HG02798 (cell line): ENCODE results near the gene PARP16.

Experiments used
- ATAC-seq: cut with Tn5 transposase; IDR thresholded peaks from one replicate; pipeline ENCODE4 v1.9.1; 2021; ENCODE audit warnings: mild to moderate bottlenecking; ENCODE audit not compliant: unreplicated experiment, poor library complexity

The PARP16 gene

DNA sequence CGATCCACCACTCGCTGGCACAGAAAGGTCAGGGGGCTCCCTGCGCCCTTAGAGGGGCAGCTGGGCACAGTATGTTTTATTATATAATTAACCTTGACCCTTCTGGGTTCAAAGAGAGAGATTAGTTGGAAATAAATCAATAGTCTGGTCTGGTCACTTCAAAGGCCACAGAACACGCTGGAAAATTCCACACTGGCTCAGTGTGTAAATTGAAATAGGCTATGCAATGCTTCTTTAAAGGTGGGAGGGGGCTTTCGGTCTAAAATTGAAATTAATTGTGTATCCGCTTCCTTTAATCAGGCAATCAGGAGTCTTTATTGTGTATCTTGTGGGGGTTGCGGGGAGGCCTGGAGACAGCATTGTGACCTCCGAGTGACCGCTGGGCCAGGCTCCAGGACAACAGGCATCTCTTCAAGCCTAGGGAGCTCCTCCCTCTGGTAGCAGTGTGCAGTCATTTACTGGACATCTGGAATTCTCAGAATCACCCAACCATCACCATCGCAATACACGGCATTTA lies 25.8 kb upstream of the PARP16 start:
- no peak for ATAC-seq

DNA sequence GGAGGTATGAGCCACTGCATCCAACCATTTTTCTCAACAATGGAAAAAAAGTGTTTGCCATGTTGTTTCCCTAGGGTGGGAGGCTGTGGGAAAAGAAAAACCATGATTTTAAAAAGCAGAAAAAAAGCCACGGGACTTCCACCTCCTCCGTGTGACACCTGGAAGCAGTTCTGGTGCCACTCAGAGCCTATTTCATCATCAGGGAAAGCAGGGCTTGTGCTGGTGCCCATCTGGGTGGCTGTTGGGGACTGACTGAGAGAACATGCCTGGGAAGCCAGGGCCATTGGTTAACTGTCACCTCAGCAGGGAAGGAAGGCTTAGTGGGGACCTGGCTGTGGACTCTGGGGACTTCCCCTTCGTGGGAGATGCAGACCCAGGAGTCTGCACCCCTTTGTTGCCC lies 25.1 kb upstream of the PARP16 start:
- ATAC-seq = no peak

DNA sequence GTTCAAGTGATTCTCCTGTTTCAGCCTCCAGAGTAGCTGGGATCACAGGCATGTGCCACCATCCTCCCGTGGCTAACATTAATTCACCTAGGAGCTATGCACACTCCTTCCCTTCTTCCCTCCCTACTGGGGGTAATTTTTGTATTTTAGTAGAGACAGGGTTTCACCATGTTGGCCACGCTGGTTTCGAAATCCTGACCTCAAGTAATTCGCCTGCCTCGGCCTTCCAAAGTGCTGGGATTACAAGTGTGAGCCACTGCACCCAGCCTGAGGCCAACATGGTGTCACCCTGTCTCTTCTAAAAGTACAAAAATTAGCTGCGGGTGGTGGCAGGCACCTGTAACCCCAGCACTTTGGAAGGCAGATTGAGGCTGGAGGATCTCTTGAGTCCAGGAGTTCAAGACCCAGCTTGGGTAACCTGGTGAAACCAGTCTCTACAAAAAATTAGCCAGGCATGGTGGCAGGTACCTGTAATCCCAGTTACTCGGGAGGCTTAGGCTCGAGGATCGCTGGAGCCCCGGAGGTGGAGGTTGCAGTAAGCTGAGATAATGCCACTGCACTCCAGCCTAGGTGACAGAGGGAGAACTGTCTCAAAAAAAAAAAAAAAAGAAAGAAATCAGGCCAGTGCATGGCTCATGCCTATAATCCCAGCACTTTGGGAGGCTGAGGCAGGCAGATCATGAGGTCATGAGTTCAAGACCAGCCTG lies 23.9 kb upstream of the PARP16 start:
- no peak for ATAC-seq

- no peak for ATAC-seq
These were observed 23.3 kb upstream of the PARP16 start for GRCh38 chr15:65309882-65310418.

DNA sequence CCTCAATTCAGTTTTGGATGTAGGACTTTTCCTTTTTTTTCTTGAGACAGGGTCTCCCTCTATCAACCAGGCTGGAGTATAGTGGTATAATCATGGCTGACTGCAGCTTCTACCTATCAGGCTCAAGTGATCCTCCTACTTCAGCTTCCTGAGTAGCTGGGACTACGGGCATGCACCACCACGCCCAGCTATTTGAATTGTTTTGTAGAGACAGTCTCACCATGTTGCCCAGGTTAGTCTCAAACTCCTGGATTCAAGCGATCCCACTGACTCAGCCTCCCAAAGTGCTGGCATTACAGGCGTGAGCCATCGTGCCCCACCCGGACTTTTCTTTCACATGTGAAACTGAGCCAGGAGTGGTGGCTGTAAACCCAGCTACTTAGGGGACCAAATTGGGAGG lies 21.3 kb upstream of the PARP16 start:
- ATAC-seq = no peak

DNA sequence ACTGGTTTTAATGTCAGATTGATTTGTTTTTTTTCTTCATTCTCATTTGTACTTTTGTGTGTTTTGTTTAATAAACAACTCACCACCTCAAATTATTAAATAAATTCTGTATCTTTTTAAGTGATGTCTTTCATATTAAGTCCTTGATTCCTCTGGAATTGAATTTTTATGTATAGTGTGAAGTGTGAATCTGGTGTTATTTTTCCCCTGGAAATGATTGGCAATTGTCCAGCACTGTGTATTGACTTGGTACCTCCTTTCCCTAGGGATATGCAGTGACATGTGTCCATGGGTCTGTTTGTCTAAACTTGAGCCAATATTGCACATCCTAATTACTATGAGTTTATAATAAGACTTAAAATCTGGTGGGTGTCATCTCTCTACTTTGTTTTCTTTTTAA lies 19.9 kb upstream of the PARP16 start:
- ATAC-seq = no peak

- ATAC-seq = no peak
These were observed 19.1 kb upstream of the PARP16 start for GRCh38 chr15:65305776-65306175.

DNA sequence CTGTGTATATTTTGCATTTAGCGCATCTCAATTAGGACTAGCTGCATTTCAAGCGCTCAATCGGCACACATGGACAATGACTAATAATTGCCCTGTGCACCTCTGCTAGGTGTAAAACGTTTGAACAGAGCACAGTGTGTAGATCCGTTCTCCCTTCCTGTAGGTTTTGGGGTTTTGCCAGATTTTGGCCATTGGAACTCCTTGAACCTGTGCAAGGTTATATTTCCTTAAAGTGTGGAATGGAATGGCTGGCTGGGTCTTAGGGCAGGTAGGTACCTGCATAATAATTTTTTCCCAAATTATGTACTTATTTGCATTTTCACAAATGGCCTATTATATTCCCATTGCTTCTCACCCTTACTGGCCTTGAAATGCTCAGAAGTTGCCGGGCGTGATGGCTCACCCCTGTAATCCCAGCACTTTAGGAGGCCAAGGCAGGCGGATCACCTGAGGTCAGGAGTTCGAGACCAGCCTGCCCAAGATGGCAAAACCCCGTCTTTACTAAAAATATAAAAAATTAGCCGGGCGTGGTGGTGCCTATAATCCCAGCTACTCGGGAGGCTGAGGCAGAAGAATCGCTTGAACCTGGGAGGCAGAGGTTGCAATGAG lies 18.6 kb upstream of the PARP16 start:
- ATAC-seq = peak; percentile 39

DNA sequence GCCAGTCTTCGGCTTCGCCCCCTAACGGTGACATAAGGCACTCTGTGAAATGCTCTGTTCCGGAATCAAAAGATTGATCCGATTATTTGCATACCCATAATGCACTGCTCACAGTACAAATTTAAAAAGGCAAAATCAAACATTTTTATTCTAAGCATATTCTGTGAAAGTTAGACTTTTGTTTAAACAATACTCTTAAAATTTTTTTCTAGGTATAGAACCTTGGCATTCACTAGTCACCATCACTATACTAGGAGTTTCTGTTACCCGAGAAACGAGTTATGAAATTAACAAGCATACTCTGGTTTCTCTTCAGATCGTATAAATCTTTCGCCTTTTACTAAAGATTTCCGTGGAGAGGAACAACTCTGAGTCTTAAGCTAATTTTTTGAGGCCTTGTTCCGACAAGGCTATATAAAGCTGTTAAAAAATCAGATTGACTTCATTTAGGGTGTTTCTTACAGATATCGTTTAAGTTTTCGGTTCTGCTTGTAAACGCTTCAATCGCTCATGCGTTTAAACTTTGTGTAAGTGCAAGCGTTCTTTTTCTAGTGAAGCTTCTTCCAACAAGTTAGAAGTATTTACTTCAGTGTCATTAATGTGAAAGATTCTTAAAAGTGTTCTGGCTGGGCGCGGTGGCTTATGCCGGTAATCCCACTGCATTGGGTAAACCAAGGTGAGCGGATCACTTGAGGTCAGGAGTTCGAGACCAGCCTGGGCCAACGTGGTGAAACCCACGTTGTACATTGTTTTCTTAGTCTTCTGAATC lies 17.9 kb upstream of the PARP16 start, which contains the start of gene RNU5B-1:
Gene RNU5B-1 (plus strand): TSS at position 297 of the 769 bp plus-strand sequence.
- ATAC-seq = peak; percentile 66

DNA sequence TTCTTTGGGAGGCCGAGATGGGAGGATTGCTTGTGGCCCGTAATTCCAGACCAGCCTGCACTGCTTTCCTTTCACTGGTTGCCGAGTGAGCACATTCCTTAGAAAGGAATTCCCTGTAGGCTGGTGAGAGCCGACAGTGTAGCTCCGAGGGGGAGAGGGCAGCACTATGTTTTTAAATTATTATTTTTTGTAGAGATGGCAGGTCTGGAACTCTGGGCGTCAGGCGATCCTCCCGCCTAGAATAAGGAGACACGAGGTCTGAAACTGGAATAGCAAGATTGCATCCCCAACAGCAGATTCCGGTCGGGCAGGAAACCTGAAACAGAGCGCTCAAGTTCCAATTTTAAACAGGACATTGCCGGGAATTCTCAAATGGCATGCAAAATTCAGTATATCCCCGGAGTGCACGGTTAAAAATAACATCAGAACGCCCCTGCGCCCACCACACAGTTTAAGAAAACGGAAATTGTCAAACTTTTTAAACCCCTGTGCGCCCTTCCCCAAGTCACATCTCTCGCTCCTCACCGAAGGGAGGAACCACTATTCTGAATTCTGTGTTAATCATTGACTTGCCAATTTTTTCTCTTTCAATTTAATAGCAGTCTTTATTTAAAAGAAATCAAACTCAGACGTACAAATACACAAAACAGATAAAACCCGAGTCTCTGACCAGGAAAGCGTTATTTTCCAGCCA lies 17.2 kb upstream of the PARP16 start:
- peak; percentile 8 for ATAC-seq

- ATAC-seq = no peak
These were observed 15.4 kb upstream of the PARP16 start for GRCh38 chr15:65302061-65302460.

DNA sequence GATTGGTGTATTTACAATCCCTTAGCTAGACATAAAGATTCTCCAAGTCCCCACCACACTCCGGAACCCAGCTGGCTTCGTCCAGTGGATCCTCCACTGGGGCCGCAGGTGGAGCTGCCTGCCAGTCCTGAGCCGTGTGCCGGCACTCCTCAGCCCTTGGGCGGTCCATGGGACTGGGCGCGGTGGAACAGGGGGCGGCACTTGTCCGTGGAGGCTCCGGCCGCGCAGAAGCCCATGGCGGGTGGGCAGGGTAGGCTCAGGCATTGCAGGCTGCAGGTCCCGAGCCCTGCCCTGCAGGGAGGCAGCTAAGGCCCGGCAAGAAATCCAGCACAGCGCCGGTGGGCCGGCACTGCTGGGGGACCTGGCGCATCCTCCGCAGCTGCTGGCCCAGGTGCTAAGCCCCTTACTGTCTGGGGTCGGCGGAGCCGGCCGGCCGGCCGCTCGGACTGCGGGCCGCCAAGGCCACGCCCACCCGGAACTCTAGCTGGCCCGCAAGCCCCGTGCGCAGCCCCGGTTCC lies 14.3 kb upstream of the PARP16 start:
- no peak for ATAC-seq

GRCh38 chr15:65298731-65299130 lies 12.0 kb upstream of the PARP16 start:
- ATAC-seq = no peak

DNA sequence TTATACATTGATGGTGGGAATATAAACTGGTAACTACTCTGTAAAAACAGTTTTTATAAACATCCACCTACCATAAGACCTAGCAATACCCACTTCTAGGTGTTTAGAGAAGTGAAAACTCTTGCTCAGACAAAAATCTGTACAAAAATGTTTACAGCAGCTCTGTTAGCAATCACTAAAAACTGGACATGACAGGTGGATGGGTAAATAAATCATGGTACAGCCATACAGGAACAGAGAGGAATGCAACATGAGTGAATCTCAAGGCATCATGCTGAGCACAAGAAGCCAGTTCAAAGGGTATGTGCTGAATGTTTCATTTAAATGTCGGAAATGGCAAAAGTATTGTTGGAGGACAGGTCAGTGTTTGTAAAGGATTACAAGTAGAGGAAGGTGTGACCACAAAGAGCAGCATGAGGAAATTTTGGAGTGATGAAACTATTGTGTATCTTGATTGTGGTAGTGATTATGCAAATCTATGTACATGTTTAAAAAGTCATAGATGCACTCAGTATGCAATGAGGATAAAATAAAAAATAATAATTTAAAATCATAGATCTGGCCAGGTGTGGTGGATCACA lies 6.3 kb upstream of the PARP16 start:
- no peak for ATAC-seq

GRCh38 chr15:65290228-65290627 lies 3.5 kb upstream of the PARP16 start:
- no peak for ATAC-seq

GRCh38 chr15:65289261-65289854 lies 2.7 kb upstream of the PARP16 start:
- ATAC-seq = no peak

- no peak for ATAC-seq
These were observed 805 bp upstream of the PARP16 start for GRCh38 chr15:65287520-65287855.

- peak; percentile 24 for ATAC-seq
These were observed 497 bp downstream of the PARP16 start for GRCh38 chr15:65286069-65286703.
